GM18951 (cell line): ENCODE data around the gene MAN1A1.
"Not testable (repeated sequence)": the region's sequence is repeated elsewhere in the genome, so short reads cannot be mapped to it uniquely, and the experiment has no call there.

Experiments used
- POLR2A ChIP-seq: IDR thresholded peaks from 4 replicates; pipeline ENCODE4 v1.6.1; 2011; ENCODE audit warnings: mild to moderate bottlenecking; ENCODE audit not compliant: insufficient read length, insufficient read depth; ENCODE audit errors: extremely low read depth
- in situ Hi-C: fragments of 300-500 bp; cut with MboI; formaldehyde crosslinking; loops from one replicate; pipeline ENCODE4 v1.12.0; 2022; ENCODE audit warnings: low sequenced_read_pairs, mixed read lengths, inconsistent platforms; ENCODE audit not compliant: unreplicated experiment

The MAN1A1 gene

DNA sequence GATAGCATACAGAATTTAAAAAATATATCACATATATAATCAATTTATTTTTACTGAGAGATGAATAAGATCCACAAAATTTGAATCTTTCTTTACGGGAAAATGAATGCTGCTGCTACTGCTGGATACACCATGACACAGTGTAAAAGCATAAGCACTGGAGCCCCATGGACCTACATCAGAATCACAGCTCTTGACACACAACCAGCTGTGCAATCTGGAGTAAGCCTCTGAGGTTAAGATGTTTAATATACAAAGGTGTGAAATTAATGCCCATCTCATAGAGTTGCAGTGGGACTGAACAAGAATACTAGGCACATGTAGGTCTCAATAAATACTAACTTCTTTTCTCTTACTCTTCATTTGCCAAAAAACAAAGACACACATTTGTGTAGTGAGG is 48.1 kb downstream of the MAN1A1 start:
- in situ Hi-C loops: no loop called here
- TF ChIP-seq POLR2A: no peak

DNA sequence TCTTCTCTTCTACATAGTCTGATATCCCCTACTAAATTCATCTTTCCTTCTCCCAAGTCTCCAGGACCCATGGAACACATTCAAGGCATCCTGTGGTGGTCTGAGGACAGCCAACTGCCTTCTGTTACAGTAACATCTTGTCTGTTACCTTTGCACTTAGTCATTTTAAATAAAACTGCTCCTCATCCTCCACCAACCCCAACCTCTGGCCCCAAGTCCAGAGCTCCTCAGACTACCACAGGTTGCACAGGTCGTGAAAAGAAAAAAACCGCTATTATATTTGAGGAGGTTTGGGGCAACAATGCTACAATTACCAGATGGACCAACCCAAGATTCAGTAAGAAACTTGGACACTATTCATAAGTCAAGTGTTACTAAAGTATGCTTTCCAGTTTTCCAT is 49.9 kb downstream of the MAN1A1 start:
- in situ Hi-C loops: no loop called here
- TF ChIP-seq POLR2A: no peak

DNA sequence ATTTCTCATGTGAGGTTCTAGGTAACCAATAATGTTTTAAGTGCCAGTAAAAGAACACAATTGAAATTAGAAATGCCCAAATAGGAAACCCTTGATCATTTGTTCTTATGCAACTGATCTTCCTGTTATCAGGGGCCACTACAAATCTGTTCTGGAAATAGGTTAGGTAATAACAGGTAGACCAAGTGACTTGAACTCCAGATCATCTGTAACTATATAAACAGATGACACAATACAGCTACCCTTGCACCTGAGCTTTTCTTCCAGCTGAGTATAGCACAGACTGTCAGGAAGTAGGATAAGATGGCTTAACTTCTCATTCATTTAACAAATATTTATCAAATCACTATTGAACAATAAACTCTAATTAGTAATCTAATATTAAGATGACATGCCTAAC is 52.5 kb downstream of the MAN1A1 start:
- no peak for TF ChIP-seq POLR2A
- in situ Hi-C loops: no loop called here

- TF ChIP-seq POLR2A: no peak
- in situ Hi-C loops: no loop called here
Measured at GRCh38 chr6:119296036-119297035, 53.2 kb downstream of the MAN1A1 start.

GRCh38 chr6:119294984-119295383 is 54.6 kb downstream of the MAN1A1 start:
- TF ChIP-seq POLR2A: no peak

GRCh38 chr6:119291060-119291459 is 58.5 kb downstream of the MAN1A1 start:
- in situ Hi-C loops: not testable (repeated sequence)

More at GRCh38 chr6:119294984-119295383, 54.6 kb downstream of the MAN1A1 start:
- in situ Hi-C loops: no loop called here

DNA sequence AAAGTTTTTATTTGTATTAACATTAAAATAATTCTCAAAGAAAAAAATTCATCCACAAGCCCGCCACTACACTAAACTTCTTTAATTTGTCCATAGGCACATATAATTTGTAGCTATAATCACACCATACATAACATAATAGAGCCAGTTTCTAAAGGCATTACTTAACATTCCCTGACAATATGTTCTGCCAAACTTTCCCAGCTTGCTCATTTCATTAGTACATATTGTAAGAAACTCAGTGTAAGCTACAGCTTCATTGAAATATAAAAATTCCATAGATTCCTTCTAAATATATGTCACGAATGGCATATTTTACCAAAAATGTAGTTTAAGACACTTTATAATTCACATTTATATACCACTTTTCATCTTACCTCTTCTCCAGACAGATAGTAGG is 59.3 kb downstream of the MAN1A1 start:
- in situ Hi-C loops: no loop called here
- no peak for TF ChIP-seq POLR2A

- no peak for TF ChIP-seq POLR2A
- in situ Hi-C loops: no loop called here
Measured at GRCh38 chr6:119289651-119290050, 59.9 kb downstream of the MAN1A1 start.

GRCh38 chr6:119285908-119286625 is 63.5 kb downstream of the MAN1A1 start:
- no peak for TF ChIP-seq POLR2A
- in situ Hi-C loops: no loop called here

- no peak for TF ChIP-seq POLR2A
- in situ Hi-C loops: no loop called here
Measured at GRCh38 chr6:119284861-119285521, 64.6 kb downstream of the MAN1A1 start.

GRCh38 chr6:119283979-119284545 is 65.5 kb downstream of the MAN1A1 start:
- in situ Hi-C loops: no loop called here
- TF ChIP-seq POLR2A: no peak

- in situ Hi-C loops: no loop called here
- no peak for TF ChIP-seq POLR2A
Measured at GRCh38 chr6:119283214-119283613, 66.3 kb downstream of the MAN1A1 start.

DNA sequence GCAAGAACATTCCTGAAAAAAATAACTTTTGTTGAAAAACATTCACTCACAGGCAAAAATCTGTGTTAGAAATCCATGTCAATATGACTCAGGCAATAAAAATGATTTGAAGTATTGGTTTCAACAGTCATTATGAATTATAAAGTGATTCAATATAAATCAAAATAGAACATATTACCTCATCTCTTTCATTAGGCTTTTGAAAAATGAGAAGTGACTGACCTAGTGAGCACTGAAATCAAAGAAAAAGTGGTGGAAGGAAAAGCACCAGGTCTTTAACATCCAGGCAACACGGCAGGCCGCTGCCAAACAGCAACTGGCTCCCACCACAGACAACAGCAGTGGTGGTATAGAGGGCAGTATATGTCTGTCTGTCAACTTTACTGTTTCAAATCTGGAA is 68.9 kb downstream of the MAN1A1 start:
- in situ Hi-C loops: no loop called here
- TF ChIP-seq POLR2A: no peak
